Middle frontal gyrus (tissue), 1 donor: ENCODE measurements around the gene ZNF74.

Experiments
- DNase-seq: peaks from one replicate; pipeline ENCODE4 v3.0.0-alpha.2; 2015; ENCODE audit warnings: low spot score; ENCODE audit errors: extremely low spot score

The ZNF74 gene

DNA sequence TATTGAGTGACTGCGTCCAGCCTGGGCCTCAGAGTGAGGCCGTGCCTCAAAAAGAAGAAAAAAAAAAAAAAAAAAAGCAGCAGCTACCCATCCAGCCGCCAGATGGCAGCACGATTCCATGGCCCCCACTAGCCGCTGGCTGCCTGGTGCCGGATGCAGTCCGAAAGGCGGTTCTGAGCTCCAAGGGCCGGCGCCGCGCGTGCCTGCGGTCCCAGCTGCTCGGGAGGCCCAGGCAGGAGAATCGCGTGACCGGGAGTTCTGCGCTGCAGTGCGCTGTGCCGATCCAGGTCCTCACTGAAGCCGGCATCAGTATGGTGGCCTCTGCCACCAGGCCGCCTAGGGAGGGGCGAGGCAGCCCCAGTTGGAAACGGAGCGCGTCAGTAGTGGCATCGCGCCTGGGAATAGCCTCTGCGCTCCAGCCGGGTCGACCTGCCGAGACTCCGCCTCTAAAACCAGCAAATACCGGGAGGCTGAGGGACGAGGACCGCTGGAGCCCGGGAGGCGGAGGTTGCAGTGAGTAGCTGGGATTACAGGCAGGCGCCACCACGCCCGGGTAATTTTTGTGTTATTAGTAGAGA, 24.3 kb downstream of the ZNF74 start:
- peak; percentile 78 for DNase-seq

GRCh38 chr22:20419664-20419951, 25.7 kb downstream of the ZNF74 start:
- no peak for DNase-seq

DNA sequence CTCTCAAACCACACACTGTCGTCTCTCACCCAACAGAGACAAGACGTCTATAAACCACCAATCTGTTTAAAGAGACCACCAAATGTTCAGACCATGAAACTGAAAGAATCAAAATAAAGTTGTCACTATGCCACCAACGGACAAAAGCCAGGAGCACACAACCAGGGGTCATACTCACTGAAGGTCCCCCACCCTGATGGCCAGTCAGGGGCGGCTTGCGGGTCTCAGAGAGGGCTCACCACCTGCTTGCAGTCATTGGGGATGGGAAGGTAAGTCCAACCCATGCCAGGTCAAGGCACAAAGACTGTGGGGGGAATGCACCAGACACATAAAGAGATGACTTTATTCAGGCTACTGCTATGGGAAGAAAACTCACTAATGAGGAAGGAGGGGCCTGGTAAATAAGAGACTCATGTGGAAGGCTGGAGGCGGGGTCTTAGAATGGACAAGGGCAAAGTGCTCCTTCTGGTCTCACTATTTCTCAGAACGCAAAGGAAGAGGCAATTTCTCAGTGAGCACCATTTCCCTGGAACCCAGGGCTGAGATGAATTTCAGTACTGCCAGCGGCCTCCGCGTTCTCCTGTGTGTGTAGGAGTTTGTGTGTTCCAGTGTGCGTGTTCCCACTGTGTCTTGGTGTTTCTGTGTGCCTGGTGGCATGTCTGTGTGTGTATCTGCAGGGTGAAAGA, 26.3 kb downstream of the ZNF74 start:
- DNase-seq = no peak

DNA sequence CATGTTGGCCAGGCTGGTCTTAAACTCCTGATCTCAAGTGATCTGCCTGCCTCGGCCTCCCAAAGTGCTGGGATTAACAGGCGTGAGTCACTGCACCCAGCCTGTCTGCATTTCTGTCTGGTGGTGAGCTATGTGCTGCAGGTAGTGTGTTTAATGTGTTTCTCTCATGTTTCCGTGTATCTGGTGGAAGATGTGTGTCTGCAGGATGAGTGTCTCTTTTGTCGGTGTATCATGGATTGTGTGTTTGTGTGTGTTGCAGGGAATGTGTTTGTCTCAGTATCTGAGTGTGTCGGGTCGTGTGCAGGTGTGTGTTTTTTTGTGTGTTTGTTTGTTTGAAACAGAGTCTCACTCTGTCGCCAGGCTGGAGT, 27.5 kb downstream of the ZNF74 start:
- no peak for DNase-seq

GRCh38 chr22:20422271-20423007, 28.5 kb downstream of the ZNF74 start:
- no peak for DNase-seq

GRCh38 chr22:20423008-20423905, 29.3 kb downstream of the ZNF74 start:
- DNase-seq = peak; percentile 71

GRCh38 chr22:20423906-20424551, 30.1 kb downstream of the ZNF74 start:
- DNase-seq = no peak

DNA sequence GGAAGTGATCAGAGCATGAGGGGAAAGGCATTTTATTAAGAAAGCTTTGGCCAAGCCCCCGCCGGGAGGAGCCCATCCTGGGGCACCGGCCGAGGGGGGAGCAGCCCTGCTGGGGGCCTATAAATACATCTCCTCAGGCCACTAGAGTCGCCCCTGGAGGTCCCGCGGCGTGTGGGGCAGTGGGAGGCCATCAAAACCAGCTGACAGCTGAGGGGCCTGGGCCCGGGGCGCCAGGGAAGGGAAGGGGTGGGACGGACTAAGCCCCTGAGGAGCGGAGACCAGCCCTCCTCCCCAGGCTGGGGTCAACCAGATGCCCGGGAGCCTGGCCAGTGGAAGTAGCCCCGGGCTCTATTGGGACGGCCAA, 30.6 kb downstream of the ZNF74 start:
- no peak for DNase-seq

DNA sequence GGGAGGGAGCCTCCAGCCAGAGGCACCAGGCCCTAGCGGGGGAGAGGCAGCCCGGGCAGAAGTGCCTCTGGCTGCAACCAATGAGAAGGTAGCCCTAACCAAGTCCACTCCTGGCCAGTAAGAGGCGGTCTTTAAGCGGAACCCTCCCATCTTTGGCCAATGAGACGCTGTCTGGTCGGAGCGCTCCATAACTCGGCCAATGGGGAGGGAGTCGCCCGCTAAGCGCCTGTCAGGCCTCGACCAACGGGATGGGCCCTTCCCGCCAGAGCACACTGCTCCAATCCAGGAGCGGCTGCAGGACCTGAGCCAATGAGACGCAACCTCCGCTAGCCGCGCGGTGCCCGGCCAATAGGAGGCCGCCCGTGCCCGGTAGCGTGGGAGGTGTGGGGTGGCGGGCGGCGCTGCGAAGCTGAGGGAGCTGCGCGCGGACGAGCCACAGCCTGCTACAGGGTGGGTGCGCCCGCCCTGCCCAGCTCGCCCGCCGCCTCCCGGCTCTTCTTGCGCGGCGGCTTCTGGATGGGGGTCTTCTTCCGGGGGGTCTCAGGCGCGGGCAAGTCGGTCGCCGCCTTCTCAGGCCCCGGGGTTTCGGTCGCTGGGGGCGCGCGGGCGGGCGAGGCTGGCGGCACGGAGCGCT, 31.1 kb downstream of the ZNF74 start:
- DNase-seq = peak; percentile 42

DNA sequence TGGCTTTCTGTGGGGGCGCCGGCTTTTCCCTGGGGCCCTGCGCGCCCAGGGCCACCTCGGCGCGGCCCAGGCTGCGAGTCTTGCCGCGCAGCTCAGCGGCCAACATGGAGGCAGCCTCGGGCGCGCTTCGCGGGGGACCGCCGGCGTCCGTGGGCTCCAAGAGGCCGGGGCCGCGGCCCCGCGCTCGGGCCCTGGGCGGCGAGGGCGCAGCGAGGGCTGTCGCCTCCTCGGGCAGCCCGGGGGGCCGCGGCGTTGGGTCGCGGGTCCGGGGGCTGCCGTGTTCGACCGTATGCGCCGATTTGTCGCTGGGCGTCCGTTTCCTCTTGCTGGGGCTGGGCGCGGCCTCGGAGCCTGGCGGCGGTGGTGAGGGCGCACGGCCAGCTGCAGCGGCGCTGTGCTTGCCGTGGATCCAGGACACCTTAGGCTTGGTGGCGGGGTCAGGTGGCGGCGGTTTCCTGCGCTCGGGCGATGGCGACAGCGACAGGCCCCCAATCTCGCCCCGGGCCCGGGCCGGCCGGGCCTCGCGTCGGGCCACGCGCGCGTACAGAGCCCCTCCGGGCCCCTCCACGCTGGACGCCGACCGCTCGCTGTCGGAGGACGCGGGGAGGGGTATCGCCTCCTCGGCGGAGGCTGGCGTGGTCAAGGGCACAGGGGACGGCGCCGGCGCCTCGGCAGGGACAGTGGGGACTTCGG, 31.8 kb downstream of the ZNF74 start:
- DNase-seq = no peak

DNA sequence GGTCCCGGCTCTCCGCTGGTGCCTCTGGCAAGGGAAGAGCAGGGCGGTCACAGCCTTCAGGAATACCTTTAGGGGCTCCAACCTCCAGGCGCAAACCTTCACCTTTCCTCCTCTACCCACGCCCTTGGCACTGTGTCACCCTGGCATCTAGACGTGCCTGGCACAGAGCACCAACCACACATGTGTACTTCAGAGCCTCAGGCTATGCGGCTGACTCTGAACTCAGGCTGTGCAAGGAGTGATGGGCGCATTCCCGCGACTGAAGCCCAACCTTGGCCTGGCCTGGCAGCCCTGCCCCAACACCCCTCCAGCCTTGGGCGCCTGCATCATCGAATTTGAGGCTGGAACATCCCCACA, 32.3 kb downstream of the ZNF74 start:
- no peak for DNase-seq

DNA sequence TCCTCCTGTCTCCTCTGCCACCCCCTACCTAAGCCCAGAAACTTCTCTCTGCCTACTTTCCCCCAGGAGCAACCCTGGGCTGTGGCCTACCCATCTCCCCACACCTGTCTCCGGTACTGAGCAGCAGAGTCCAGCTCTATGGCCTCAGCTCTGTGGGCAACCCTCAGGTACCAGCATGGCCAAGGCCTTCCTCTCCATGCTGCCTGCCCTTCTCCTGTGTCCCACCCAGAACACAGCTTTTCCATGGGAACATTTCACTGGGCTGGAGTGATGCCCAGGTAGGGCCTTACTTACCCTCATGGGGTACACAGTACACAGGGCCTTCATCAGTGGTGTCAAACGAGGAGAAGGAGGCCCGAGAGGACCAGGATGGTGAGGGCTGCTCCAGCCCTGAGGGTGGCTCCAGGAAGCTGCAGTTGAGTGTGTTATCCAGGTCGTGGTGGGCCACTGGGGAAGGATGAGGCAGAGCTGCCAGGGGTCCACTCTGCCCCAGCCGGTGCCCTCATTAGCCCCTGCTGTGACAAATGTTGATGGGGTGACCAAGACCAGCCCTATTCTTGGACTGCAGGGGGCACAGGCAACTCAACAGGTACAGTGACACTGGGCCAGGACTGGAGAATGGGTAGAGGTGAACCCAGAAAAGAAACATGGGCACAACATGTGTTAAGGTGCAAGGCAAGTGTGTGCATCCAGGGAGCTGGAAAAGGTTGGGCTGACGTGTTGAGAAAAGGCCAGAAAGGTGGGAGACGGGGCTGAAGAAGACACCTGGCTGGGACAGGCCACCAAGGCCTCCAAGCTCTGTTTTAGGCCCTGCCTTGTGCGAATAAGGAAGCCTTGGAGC, 33.4 kb downstream of the ZNF74 start:
- no peak for DNase-seq

DNA sequence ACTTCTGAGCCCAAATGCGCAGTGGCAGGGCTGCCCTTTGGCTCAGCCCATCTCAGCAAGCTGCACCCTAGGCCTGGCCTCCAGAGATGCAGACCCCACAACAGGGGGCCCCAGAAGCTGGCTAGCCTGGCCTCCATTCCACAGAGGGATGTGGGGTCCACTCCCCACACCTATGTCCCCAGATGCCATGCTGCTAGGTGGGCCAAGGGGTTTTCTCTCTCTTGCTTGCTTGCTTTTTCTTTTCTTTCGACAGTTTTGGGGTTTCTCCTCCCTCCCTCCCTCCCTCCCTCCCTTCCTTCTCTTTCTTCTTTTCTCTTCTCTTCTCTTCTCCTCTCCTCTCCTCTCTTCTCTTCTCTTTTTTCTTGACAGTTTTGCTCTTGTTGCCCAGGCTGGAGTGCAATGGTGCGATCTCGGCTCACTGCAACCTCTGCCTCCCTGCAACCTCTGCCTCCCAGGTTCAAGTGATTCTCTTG, 34.0 kb downstream of the ZNF74 start:
- no peak for DNase-seq

DNA sequence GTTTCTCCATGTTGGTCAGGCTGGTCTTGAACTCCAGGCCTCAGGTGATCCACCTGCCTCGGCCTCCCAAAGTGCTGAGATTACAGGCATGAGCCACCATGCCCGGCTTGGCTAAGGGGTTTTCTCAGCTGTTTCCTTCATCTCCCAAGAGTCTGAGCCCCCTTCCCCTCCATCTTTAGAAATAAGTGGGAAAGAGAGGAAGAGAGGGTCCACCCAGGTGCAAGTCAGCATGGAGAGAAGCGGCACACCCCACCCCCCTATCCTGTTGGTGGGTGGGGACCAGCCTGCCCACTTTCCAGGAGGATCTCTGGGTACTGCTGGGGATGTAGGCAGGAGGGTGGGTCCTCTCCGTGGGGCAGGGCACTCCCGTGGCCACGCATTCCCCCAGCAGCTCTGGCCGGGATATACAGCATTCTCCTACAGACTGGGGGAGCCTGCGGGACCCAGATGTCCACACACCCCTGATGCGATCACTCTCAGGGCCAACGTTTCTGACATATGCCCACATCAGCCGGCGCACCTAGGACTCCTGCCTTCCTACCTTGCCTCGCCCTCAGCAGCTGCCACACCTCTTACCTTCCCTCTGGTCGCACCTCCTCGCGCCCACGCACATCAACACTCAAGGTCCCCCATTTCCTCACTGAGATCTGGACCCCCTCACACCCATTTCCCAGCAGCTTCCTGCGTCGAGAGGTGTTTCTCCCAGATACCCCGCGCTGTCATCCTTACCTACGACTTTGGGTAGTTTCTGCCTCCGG, 34.7 kb downstream of the ZNF74 start:
- DNase-seq = no peak

- no peak for DNase-seq
Measured at GRCh38 chr22:20429254-20430100, 35.5 kb downstream of the ZNF74 start.

- DNase-seq = no peak
Measured at GRCh38 chr22:20430101-20430719, 36.3 kb downstream of the ZNF74 start.

DNA sequence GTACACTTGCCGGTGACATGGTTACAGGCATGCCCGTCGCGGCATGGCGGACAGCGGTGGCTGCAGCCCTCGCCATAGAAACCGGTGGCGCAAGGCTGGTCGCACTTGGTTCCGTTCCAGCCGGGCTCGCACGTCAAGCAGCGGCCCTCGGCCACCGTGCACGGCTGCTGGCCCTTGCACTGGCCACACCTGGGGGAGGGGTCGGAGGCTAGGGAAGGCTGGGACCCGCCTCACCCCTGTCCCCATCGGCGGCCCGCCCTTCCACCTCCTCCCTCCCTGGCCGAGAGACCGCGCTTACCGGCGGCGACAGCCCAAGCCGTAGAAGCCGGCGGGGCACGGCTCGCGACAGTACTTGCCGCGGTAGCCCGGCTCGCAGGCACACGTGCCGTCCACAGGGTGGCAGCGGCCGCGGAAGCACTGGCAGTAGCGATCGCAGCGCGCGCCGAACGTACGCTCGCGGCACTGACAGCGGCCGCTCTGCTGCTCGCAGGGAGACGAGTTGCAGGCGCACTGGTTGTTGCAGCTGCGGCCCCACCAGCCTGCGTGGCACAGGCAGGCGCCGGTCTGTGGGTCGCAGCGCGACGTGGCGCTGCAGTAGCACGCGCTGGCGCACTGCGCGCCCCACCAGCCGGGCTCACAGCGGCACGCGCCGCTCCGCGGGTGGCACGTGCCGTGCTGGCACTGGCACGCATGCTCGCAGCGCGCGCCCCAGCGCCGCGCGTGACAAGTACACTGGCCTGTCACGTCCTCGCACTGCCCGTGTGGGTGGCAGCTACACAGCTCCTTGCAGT, 37.0 kb downstream of the ZNF74 start:
- no peak for DNase-seq
